ENCODE data around the gene CXCL8.

The CXCL8 gene

DNA sequence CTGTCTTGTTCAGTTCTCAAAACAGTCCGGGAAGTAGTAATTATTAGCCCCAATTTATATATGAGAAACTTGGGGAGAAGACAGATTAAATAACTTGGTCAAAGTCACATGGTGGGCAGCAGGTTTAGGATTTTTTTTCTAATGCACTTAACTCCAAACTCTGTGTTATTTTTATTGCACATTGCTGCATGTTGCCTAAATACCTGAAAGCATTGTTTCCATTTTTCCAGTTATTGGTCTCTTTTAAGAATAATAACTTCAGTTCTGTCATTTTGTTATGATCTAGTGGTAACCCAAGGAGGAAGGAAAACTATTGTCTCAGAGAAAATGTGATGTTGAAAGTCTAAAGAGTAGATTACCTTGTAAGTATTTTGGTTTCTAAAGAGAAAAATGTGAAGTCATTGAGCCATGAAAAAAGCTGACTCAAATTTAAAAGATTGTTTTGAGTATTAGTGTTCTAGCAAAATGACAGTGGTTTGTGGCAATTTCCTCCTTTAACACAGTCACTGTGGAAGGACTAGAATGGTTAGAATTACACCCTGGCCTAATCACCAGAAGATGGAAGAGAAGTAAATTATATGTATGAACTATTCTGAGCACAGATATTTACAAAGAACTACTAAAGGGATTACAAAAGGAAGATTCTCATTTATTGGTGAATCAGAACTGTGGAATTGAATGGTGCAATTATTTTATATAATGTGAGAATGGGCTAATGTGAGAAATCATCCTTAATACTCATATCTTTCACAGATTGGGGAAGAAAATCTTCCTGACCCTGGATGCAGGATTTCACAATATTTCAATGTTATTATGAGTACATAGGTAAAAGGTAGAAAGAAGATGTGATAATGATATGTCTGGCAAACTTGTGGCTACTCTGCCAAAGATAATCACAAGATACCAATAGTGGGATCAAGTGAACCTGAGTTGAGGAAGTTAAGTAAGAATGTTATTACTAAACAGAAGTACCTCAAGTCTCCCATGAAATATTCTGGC is 21.7 kb upstream of the CXCL8 start:
- DNase-seq, result no peak

DNA sequence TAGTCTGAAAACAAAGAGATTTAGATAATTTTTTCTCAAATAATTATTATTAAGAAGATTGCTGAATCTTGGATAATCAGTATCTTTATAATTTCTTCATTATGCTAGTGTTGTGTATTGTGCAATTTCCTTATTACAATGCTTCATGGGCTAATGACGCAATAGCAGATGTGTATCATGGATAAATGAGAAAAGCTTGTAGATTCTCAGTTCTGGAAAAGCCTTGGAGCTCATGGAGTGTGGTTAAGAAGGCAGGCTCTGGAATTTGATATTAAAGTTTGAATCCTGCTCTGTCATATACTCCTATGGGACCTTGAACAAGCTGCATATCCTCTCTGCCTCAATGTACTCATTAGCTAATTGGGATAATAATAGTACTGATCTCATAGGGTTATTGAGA is 18.9 kb upstream of the CXCL8 start:
- no peak for DNase-seq

DNA sequence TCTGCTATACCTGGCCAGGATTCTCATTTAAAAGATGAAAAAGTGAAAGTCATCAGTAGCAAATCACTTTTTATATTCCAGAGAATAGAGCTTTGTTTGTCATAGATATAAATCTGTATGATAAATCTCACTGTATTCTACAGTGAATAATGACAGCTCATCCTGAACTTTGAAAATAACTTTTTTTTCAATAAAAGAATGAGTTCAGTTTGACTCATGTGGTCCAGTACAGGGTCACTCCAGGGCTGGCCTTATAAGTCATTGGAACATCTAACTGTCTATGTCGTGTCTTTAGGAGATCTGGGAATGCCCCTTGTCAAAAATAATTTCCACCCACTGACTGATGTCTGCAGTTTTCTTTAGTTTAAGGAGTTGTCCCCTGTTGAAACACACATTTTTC is 18.5 kb upstream of the CXCL8 start:
- no peak for DNase-seq

DNA sequence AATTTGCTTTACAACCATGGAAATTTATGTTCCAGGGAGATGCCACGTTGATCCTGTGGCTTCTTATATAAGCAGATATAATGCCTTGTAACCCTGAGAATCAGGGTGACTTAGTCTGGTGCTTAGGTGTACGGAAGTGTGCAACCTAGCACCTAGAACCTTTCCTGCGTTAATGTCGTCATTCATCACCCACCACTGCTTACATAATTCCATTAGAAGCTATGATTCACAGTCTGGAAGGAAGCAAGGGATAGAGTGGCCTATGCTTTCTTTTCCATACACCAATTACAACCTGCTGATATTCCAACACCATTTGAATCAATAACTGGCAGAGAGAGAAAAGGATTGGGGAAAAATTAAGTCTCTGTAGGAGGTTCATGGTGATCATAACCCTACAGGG is 17.3 kb upstream of the CXCL8 start:
- no peak for DNase-seq

DNA sequence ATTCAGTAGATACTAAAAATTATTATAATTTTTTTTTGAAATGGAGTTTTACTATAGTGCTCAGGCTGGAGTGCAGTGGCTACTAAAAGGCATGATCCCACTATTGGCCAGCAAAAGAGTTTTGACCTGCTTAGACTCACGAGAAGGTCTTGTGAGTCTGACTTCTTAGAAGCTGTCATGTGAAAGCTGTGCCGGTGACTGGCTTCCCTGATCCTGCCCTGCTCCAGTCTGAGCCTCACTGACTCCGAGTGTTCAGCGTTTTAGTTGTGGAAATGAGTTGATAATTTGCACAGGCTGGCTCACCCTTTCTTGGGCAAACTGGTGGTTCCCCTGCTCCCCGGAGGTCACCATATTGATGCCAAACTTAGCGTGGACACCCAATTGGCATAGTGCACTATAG is 16.4 kb upstream of the CXCL8 start:
- no peak for DNase-seq

DNA sequence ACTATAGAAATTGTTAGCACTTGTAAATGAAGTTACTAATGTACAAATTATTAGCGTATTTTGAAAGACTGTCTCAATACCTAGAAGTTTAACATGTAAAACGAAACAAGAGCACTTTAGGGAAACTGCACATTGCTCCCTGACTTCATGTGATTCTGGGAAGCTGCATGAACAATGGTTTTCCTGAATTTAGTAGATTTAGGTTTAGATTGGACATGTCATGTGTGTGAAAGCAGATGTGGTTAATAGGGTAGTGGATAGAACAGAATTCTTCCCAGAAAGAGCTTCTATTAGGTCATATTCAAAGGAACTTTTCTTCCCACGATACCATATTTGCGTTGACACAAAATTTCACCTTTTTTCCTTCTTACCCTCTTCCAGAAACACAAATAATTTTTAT is 14.9 kb upstream of the CXCL8 start:
- DNase-seq, result no peak

DNA sequence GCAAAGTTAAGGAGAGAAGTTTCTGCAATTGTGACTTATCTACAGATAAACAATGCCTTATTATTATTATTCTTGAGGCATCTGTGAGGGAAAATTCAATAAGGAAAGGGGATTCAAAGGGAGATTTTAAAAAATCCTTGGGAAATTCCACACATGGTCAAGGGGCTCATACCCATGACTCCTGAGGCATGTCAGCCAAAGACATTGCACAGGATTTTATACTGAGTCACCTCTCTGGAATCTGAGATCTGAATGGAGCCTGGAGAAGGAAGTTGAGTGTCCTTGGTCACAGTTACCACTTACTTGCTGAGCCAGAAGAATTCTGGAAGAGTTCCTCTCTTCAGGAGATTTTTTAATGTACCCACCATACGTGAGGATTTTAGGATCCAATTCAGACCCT is 14.4 kb upstream of the CXCL8 start:
- no peak for DNase-seq

DNA sequence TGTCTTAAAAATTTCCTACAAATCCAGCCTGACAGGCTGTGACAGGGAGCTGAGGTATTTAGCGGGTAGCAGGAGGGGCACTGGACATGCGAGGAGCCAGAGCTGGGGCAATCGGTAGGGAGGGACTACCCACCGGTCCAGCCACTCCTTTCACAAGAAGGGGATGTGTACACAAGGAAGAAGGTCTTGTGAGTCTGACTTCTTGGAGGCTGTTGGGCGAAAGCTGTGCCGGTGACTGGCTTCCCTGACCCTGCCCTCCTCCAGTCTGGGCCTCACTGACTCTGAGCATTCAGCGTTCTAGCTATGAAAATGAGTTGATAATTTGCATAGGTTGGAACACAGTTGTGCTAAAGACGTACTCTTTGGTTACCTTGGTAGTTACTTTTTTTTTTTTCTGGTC is 12.7 kb upstream of the CXCL8 start:
- DNase-seq, result no peak

DNA sequence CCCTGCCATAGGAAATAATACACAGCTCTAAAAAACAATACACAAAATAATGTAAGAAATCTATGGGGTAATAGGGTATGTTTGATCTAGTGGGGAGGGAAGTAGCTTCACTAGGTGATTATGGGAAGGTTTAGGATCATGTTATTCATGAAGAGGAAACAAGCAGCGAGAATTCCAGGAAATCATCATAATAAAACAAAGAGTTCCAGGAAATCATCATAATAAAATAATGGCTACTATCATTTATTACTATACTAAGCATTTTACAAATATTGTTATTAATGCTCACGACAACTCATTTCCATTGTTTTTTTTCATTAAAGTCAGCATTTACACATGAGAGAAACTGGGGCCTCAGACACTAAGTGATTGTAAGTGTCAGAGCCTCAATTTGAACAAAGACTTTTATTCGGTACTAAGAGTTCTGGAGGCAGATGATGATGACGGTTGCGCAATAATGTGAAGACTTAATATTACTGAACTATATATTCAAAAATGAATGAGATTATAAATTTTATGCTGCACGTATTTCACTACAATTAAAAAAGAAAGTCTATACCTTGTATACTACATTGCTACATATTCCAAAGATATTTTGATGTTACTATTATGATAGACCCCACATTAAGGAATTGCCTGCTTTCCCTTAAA is 12.2 kb upstream of the CXCL8 start:
- DNase-seq, result no peak

DNA sequence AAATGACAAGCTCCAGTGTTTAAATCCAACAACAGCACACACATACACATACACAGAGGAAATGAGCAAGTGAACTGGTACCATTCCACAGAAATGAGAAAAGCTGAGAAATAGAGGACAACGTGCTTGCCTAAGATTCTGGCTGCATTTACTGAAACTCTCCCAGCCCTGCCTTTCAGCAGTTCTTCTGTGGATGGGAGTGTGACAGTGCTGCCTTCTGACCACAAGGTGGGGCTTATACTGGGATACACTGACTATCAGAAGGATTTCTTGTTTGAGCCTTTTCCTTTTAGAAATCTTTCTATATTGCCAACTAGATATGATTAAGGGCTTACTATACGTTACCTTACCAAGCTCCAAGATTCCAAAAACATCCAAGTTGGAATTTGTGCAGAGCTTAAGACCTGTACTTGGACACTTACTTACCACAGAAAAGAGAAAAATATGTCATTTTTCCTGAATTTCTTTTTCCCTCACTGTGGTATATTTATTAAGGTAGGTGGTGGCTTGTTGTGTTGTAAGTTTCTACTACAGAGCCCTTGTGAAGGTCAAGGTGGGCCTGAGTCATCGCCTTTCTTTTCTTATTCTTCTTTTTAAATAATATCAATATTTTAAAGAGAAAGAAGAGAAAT is 10.7 kb upstream of the CXCL8 start:
- no peak for DNase-seq

DNA sequence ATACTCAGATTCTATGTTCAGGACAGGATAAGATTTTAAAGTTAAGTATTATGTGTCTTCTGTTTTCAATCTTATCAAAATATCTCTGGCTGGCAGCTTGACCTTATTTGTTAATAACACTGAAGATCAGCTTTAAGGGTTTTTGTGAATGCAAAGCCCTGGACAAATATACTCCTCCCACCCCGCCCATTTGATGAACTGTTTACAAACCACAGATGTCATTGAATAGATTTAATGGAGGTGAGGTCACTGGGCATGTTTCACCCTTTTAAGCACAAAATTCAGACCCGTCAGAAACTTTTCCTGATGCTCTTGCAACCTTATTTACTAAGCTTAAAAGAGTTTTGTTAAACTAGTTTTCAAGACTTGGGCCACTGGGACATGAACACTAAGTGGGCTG is 10.1 kb upstream of the CXCL8 start:
- DNase-seq, result no peak

DNA sequence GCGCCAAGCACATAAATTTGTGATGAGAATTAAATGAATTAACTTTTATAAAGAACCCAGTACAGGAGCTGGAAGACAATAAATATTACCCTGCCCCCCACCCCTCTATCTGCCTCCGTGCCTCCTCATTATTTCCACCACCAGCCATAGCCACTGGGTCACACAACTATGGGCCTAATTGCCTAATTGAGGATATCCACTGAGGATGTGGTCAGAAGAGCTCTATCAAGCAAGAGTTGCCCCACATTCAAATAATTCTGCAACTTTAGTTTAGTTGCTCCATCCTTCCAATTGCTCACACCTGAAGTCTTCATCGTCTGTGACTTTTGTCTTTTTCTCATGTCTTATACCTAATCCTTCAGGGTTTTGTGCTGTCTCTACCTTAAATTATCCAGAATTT is 9.5 kb upstream of the CXCL8 start:
- no peak for DNase-seq

DNA sequence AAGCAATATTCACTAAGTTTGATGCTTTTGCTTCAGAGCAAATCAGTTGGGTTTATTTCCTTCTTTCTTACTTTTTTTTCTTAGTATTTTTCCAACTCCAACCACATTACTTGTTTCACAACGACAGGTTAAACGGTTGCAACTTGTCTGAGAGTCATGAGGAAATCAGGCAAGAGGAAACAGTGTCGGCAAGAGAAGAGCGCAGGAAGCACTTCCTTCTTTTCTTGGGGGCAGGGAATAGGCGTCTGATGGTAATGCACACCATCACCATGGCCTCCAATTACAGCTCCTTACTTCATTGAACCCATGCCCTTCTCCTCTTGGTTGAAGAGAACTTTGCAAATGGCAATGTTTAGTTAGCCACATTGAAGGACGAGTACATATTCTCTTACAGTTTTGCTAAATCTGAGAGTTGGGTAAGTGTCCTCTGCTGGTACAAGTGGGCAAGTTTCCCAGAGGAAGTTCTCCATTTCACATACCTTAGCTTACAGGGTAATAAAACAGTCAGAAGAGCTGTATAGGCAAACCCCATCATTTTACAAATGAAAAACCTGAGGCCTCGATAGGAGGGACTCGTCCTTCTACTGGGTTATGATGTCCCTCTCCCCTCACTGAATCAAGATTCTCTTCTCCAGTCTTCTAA is 8.3 kb upstream of the CXCL8 start:
- DNase-seq, result no peak

DNA sequence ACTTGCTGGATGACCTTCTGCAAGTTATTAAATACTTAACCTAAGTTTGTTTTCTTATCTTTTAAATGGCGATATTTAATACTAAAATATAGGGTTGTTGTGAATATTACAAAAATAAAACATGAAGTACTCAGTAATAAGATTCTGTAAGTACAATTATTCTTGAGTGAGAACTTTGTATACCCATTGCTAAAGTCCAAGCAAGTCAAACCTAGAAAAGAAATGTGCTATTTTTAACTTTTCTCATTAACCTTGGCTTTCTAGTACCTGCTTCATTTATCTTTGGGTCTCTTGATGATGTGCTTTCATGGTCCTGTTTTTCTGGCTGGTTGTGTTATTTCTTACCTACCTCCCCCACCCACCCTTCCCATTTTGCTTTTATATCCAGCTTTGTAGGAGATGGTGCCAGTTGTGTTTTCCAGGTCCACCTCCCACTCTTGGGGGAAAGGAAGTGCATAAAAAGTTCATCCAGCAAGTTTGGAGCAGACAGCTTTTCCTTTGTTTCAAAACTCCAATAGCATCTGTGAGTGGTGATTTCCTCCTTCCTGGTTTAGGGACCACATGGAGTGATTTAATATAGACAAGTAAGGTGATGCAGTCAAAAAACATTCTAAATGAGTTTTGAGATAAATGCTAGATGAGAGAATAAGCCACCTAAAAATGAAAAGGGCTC is 7.5 kb upstream of the CXCL8 start:
- no peak for DNase-seq

DNA sequence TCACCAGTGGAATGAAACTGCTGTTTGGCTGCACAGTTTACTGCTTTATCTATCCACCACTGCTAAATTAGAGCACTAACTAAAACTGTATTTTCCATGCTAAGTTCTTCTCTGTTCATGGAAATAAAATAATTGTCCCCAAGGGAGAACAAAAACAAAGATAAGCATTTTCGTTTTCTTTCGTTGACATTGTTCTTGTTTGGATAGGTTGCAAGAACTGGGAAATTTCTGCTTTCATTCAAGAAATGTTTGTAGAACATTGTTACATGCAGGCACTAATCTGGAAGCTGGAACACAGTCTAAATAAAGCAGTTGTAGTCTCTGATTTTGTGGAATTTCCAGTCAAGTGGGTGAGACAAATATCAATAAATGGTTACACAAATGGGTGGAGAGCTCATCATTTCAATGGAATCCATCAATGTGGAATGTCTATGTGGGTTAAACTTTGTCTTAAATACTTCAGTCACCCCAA is 5.8 kb upstream of the CXCL8 start:
- no peak for DNase-seq

DNA sequence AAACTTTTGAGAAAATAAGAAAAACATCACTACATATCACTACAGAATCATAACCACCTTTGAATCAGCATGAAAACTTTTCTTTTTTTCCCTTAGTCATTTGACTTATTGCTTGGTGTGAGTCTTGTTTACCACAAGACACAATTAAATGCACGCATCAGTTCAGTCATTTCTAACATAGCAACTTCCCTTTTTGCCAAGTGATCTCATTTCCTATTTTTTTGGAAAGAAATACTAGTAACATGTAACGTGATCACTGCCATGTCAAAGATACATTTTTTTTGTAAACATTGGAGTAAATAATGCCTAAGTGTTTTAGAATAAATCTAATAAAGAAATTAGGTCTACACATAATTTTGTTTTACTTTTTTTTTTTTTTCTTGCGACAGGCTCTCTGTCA is 5.1 kb upstream of the CXCL8 start:
- DNase-seq, result no peak

DNA sequence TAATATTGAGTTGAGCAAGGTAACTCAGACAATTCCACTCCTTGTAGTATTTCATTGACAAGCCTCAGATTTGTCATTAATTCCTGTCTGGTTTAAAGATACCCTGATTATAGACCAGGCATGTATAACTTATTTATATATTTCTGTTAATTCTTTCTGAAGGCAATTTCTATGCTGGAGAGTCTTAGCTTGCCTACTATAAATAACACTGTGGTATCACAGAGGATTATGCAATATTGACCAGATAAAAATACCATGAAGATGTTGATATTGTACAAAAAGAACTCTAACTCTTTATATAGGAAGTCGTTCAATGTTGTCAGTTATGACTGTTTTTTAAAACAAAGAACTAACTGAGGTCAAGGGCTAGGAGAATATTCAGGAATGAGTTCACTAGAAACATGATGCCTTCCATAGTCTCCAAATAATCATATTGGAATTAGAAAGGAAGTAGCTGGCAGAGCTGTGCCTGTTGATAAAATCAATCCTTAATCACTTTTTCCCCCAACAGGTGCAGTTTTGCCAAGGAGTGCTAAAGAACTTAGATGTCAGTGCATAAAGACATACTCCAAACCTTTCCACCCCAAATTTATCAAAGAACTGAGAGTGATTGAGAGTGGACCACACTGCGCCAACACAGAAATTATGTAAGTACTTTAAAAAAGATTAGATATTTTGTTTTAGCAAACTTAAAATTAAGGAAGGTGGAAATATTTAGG is 821 bp downstream of the CXCL8 start:
- DNase-seq, result no peak

DNA sequence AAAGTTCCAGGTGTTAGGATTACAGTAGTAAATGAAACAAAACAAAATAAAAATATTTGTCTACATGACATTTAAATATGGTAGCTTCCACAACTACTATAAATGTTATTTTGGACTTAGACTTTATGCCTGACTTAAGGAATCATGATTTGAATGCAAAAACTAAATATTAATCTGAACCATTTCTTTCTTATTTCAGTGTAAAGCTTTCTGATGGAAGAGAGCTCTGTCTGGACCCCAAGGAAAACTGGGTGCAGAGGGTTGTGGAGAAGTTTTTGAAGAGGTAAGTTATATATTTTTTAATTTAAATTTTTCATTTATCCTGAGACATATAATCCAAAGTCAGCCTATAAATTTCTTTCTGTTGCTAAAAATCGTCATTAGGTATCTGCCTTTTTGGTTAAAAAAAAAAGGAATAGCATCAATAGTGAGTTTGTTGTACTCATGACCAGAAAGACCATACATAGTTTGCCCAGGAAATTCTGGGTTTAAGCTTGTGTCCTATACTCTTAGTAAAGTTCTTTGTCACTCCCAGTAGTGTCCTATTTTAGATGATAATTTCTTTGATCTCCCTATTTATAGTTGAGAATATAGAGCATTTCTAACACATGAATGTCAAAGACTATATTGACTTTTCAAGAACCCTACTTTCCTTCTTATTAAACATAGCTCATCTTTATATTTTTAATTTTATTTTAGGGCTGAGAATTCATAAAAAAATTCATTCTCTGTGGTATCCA is 1.6 kb downstream of the CXCL8 start:
- DNase-seq, result no peak

DNA sequence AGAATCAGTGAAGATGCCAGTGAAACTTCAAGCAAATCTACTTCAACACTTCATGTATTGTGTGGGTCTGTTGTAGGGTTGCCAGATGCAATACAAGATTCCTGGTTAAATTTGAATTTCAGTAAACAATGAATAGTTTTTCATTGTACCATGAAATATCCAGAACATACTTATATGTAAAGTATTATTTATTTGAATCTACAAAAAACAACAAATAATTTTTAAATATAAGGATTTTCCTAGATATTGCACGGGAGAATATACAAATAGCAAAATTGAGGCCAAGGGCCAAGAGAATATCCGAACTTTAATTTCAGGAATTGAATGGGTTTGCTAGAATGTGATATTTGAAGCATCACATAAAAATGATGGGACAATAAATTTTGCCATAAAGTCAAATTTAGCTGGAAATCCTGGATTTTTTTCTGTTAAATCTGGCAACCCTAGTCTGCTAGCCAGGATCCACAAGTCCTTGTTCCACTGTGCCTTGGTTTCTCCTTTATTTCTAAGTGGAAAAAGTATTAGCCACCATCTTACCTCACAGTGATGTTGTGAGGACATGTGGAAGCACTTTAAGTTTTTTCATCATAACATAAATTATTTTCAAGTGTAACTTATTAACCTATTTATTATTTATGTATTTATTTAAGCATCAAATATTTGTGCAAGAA is 2.3 kb downstream of the CXCL8 start:
- DNase-seq, result no peak

DNA sequence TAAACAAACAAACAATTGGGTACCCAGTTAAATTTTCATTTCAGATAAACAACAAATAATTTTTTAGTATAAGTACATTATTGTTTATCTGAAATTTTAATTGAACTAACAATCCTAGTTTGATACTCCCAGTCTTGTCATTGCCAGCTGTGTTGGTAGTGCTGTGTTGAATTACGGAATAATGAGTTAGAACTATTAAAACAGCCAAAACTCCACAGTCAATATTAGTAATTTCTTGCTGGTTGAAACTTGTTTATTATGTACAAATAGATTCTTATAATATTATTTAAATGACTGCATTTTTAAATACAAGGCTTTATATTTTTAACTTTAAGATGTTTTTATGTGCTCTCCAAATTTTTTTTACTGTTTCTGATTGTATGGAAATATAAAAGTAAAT is 2.9 kb downstream of the CXCL8 start:
- no peak for DNase-seq

DNA sequence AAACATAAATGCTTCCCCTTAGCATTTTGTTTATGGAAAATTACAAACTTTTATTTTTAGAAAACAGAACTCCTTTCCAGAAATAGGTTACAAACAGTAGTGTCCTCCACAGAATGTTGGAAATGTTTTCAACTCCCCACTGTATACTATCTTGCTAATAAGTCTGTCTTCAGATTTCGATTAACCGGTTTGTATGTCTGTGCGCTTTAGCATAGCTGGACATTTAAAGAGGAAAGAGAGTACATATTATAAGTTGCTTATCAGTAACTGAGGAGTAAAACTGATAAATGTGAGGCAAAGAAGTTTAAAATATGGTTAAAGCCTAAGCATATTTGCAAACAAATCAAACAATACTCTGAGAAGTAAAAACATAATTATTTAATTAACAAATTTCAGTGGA is 3.4 kb downstream of the CXCL8 start:
- no peak for DNase-seq
